Regular cardiac myocyte (primary cell): ENCODE measurements around the gene PSMD11. TPM values are rescaled to one million over a fixed set of nuclear protein-coding genes. Genes with fewer than 3 reads are reported as not detected.

Experiments
- total RNA-seq: library from RNA; depleted of rRNA; stranded (reverse); fragments of >200 nt; gene quantifications from 2 replicates; pipeline ENCODE4 v1.2.3, GENCODE V29; 2014

PSMD11 gene
- 73.9 and 137 TPM in 2 replicates for total RNA-seq

GRCh38 chr17:32444301-32445073, at the start of gene PSMD11:
Gene PSMD11, plus strand, starts transcription at chr17:32444510. Its CDS starts 14 bp downstream, at chr17:32444524.

DNA sequence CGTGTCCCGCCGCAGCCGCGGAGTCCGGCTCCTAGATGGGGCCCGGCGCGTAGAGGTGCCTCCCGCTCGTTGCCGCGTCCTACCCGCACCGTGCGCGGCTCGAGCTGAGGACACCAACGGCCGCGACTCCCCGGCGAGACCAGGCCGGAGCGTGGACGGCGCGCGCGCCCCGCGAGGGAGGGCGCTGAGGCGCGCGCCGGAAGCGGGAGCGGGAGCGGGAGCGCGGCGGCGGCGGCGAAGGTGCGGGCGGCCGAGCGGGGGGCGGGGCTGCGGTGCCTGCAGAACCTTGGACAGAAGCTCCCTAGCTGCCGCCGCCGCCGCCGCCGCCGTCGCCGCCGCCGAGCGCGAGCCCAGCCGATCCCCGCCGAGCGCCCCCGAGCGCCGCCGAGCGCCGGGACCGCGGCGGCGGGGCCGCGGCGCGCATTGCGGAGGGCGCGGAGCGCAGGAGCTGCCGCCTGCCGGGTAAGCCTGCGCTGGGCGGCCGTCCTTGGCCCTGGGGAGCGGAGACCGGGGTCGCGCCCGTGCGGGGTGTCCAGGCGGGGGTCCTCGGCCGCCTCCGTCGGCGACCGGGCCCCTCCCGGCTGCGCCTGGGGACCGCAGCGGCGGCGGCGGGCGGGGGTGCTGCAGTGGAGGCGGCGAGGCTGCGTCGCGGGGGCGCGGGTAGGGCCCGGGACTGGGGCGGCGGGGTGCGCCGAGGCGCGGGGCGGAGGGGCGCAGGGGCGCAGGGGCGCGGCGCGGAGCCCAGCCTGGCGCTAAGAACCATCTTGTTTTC, 42.6 kb downstream of the PSMD11 start, which contains the start of gene CDK5R1:
Gene CDK5R1, plus strand, starts transcription at position 293 of the 772 bp plus-strand sequence. CDS start 628 bp downstream, outside the sequence.

Other genes starting within 250 kb of the PSMD11 start
- under 0.01 TPM in 1 of 2 replicates, not detected in the other for gene RHBDL3, start 178.7 kb upstream of the PSMD11 start, total RNA-seq
- 15.9 and 19.2 TPM in 2 replicates for gene C17orf75, start 102.3 kb upstream of the PSMD11 start, total RNA-seq
- 76.7 and 86.3 TPM in 2 replicates for gene ZNF207, start 94.4 kb upstream of the PSMD11 start, total RNA-seq
- gene CDK5R1, start 42.5 kb downstream of the PSMD11 start, total RNA-seq: 0.56 and 2.1 TPM in 2 replicates